Chondrocyte (in vitro differentiated cells): ENCODE results near the gene ABCD4. TPM values are rescaled to one million over a fixed set of nuclear protein-coding genes. Genes with fewer than 3 reads are reported as not detected.
"Not testable (repeated sequence)": the region's sequence is repeated elsewhere in the genome, so short reads cannot be mapped to it uniquely, and the experiment has no call there.

ENCODE experiments used
- DNase-seq: peaks from one replicate; pipeline ENCODE4 v3.0.0; 2021; ENCODE audit warnings: mixed read lengths, low spot score
- H3K27ac Mint-ChIP-seq: one replicate; pipeline ENCODE4 v1.8.0; 2021; ENCODE audit warnings: mild to moderate bottlenecking, moderate library complexity, mixed read lengths; ENCODE audit not compliant: unreplicated experiment
- H3K27me3 Mint-ChIP-seq: 2 replicates; pipeline ENCODE4 v1.8.0; 2021; ENCODE audit warnings: low read depth, mixed read lengths
- H3K36me3 Mint-ChIP-seq: 2 replicates; pipeline ENCODE4 v1.8.0; 2021; ENCODE audit warnings: low read depth, mixed read lengths
- H3K4me1 Mint-ChIP-seq: 2 replicates; pipeline ENCODE4 v1.8.0; 2021; ENCODE audit warnings: low read depth, mild to moderate bottlenecking, mixed read lengths
- H3K4me3 Mint-ChIP-seq: one replicate; pipeline ENCODE4 v1.8.0; 2021; ENCODE audit warnings: mild to moderate bottlenecking, moderate library complexity, mixed read lengths; ENCODE audit not compliant: unreplicated experiment
- H3K9me3 Mint-ChIP-seq: 2 replicates; pipeline ENCODE4 v1.8.0; 2021; ENCODE audit warnings: low read depth, mixed read lengths
- CTCF ChIP-seq: fragments of 200-600 bp; sonication (generic); IDR thresholded peaks from 2 replicates; pipeline ENCODE4 v1.5.0; 2021; ENCODE audit warnings: antibody characterized with exemption, mild to moderate bottlenecking, moderate library complexity
- total RNA-seq: library from RNA; stranded (reverse); gene quantifications from 3 replicates; pipeline ENCODE4 v1.2.1, GENCODE V29; 2021

The ABCD4 gene
- total RNA-seq, 1 donor from 2014 or later, result 34.7 TPM

DNA sequence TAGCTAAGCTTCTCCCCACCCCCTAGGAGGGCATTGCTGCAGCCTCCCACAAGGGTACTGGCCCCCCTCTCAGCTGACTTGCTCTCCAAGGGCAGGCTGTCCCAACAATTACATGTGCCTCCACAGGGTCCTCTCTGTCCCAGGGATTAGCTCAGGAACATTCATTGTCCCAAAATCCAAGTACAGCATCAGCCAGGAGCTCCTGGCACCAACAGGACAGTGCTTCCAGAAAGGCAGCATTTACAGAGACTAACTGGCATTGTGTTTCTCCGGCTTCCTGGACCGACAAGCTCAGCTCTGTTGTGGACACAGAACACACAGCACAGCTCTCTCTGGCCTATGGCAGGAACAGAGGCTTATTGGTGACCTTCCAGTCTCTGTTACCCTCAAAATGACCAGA is 21.7 kb downstream of the ABCD4 start:
- TF ChIP-seq CTCF, result no peak
- H3K4me1 Mint-ChIP-seq, result no peaks in the 10 kb centered on the region
- no peak overlapping the region for H3K4me3 Mint-ChIP-seq
- no peaks in the 10 kb centered on the region for H3K27me3 Mint-ChIP-seq
- peaks cover 18% of the 10 kb centered on the region for H3K9me3 Mint-ChIP-seq
- H3K36me3 Mint-ChIP-seq, result peaks cover 32% of the 10 kb centered on the region
- no peak overlapping the region for H3K27ac Mint-ChIP-seq
- no peak for DNase-seq

- DNase-seq, result no peak
- Mint-ChIP-seq H3K36me3 (peaks cover 17% of the 10 kb centered on the region), H3K4me3 (no peak overlapping the region), H3K4me1 (peaks cover 7% of the 10 kb centered on the region), H3K27ac (no peak overlapping the region), H3K9me3 (peaks cover 18% of the 10 kb centered on the region), H3K27me3 (no peaks in the 10 kb centered on the region)
- no peak for TF ChIP-seq CTCF
Measured at GRCh38 chr14:74278080-74278479, 24.7 kb downstream of the ABCD4 start.

GRCh38 chr14:74275241-74275841 is 27.4 kb downstream of the ABCD4 start:
- no peak overlapping the region for H3K27ac Mint-ChIP-seq

DNA sequence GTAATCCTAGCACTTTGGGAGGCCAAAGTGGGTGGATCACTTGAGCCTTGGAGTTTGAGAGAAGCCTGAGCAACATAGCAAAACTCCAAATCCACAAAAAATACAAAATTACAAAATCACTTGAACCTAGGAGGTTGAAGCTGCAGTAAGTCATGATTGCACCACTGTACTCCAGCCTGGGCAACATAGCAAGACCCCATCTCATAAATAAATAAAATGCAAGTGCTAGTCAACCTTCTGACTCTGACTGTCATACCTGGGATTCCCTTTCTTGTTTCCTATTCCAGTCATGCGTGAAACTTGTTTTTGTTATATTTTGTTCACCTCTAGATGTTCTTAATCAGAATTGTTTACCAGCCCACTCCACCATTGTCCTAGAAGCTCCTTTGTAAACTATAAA is 31.4 kb downstream of the ABCD4 start:
- no peak for DNase-seq
- Mint-ChIP-seq H3K36me3 (no peaks in the 10 kb centered on the region), H3K27me3 (no peaks in the 10 kb centered on the region), H3K4me3 (no peak overlapping the region), H3K27ac (no peak overlapping the region), H3K9me3 (no peaks in the 10 kb centered on the region), H3K4me1 (peaks cover 14% of the 10 kb centered on the region)
- TF ChIP-seq CTCF, result no peak

More at GRCh38 chr14:74275241-74275841, 27.4 kb downstream of the ABCD4 start:
- Mint-ChIP-seq H3K4me3 (no peak overlapping the region), H3K9me3 (peaks cover 12% of the 10 kb centered on the region), H3K36me3 (peaks cover 7% of the 10 kb centered on the region), H3K4me1 (peaks cover 12% of the 10 kb centered on the region), H3K27me3 (no peaks in the 10 kb centered on the region)
- no peak for TF ChIP-seq CTCF
- no peak for DNase-seq

GRCh38 chr14:74270382-74271177 is 32.2 kb downstream of the ABCD4 start:
- Mint-ChIP-seq H3K4me1 (peaks cover 13% of the 10 kb centered on the region), H3K27ac (peak overlapping the region; percentile 59)
- H3K36me3 Mint-ChIP-seq, DNase-seq, H3K4me3 Mint-ChIP-seq, H3K27me3 Mint-ChIP-seq, H3K9me3 Mint-ChIP-seq: not testable (repeated sequence)
